ENCODE data around the gene SYT1. TPM values are rescaled to one million over a fixed set of nuclear protein-coding genes. Genes with fewer than 3 reads are reported as not detected.
"Not testable (repeated sequence)": the region's sequence is repeated elsewhere in the genome, so short reads cannot be mapped to it uniquely, and the experiment has no call there.

The SYT1 gene
- total RNA-seq, 2 donors from 2014 or later: 1.3 to 1.9 TPM

DNA sequence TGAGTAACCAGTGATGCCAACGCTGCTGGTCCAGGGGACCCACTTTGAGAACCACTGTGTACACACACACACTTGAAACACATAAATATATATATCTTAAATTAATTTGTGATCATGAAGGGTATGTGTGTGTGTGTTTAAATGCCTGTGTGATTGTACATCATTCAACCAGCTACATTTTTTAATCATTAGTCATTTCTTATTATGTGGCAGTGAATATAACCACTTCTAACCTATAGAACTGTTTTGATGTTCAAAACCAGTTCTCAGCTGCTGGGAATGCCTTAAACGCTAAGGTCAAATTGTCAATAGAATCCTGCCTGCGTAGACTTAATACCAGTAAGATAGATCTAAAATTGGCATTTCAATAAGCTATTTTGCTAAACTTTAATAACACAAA is 330.0 kb downstream of the SYT1 start:
- TF ChIP-seq, protein P1, sequence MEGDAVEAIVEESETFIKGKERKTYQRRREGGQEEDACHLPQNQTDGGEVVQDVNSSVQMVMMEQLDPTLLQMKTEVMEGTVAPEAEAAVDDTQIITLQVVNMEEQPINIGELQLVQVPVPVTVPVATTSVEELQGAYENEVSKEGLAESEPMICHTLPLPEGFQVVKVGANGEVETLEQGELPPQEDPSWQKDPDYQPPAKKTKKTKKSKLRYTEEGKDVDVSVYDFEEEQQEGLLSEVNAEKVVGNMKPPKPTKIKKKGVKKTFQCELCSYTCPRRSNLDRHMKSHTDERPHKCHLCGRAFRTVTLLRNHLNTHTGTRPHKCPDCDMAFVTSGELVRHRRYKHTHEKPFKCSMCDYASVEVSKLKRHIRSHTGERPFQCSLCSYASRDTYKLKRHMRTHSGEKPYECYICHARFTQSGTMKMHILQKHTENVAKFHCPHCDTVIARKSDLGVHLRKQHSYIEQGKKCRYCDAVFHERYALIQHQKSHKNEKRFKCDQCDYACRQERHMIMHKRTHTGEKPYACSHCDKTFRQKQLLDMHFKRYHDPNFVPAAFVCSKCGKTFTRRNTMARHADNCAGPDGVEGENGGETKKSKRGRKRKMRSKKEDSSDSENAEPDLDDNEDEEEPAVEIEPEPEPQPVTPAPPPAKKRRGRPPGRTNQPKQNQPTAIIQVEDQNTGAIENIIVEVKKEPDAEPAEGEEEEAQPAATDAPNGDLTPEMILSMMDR (IDR thresholded peaks at IDR 0.05): no peak
- ATAC-seq (ENCODE audit: insufficient number of reproducible peaks, low FRiP score, low read depth): no peak
- Histone ChIP-seq H3K36me3 (no peaks in the 10 kb centered on the region), H3K4me1 (ENCODE audit: control insufficient read depth in 1 of 2, low read depth in 2 of 2) (no peaks in the 10 kb centered on the region), H3K27ac (no peak overlapping the region), H3K4me3 (no peak overlapping the region), H3K27me3 (replicated peaks; ENCODE audit: insufficient read depth) (no peaks in the 10 kb centered on the region), H3K9me3 (no peaks in the 10 kb centered on the region)
- no peak for DNase-seq (ENCODE audit: low spot score)

DNA sequence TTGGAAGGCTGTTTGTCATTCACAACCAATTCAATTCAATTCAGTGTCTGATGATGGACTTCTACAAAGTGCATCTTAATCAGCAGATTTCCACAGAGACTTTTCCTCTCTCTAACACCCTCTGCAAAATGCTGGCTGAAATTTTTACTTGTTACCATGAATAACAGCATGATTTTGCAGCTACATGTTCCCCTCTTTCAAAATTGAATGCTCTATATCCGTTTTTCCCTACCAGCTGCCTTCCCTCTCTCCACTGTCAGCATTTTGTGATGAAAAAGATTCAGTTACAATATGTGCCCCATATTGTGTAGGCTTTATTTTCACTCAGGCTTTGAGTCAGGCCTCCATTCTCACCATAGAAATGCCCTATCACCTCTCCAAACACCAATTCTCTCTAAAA is 334.6 kb downstream of the SYT1 start:
- ATAC-seq (ENCODE audit: insufficient number of reproducible peaks, low FRiP score, low read depth) (no peak), DNase-seq (ENCODE audit: low spot score) (no peak)
- TF ChIP-seq, protein P1 (IDR thresholded peaks at IDR 0.05): no peak

DNA sequence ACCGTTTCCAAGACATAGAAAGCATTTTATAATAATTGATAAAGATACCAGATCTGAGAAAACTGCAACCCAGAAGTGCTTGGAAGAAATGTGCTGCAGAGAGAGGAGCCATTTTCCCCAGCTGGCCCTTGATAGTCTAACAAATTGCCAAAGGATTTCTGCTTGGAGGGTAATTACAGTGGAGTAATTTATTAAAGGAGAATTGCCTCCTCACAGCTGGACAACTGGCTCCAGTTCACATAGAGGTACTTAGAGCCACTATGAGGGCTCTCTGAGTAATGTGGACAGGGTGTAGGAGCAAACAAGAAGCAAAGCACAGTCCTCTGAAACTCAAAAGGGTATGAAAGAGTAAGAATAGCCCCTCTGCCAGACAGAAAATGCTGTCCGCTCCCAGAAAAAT is 335.6 kb downstream of the SYT1 start:
- DNase-seq (ENCODE audit: low spot score) (no peak), ATAC-seq (ENCODE audit: insufficient number of reproducible peaks, low FRiP score, low read depth) (no peak)
- H3K27ac ChIP-seq: no peak overlapping the region
- H3K9me3 ChIP-seq: no peaks in the 10 kb centered on the region
- H3K4me1 ChIP-seq (ENCODE audit: control insufficient read depth in 1 of 2, low read depth in 2 of 2): no peaks in the 10 kb centered on the region
- H3K27me3 ChIP-seq (replicated peaks; ENCODE audit: insufficient read depth): no peaks in the 10 kb centered on the region
- H3K36me3 ChIP-seq: no peaks in the 10 kb centered on the region
- TF ChIP-seq, protein P1 (IDR thresholded peaks at IDR 0.05): no peak
- H3K4me3 ChIP-seq: no peak overlapping the region

More for the DNA sequence above, 334.6 kb downstream of the SYT1 start:
- no peak overlapping the region for H3K4me3 ChIP-seq
- H3K9me3 ChIP-seq: no peaks in the 10 kb centered on the region
- H3K4me1 ChIP-seq (ENCODE audit: control insufficient read depth in 1 of 2, low read depth in 2 of 2): no peaks in the 10 kb centered on the region
- no peak overlapping the region for H3K27ac ChIP-seq
- no peaks in the 10 kb centered on the region for H3K27me3 ChIP-seq (replicated peaks; ENCODE audit: insufficient read depth)
- no peaks in the 10 kb centered on the region for H3K36me3 ChIP-seq

DNA sequence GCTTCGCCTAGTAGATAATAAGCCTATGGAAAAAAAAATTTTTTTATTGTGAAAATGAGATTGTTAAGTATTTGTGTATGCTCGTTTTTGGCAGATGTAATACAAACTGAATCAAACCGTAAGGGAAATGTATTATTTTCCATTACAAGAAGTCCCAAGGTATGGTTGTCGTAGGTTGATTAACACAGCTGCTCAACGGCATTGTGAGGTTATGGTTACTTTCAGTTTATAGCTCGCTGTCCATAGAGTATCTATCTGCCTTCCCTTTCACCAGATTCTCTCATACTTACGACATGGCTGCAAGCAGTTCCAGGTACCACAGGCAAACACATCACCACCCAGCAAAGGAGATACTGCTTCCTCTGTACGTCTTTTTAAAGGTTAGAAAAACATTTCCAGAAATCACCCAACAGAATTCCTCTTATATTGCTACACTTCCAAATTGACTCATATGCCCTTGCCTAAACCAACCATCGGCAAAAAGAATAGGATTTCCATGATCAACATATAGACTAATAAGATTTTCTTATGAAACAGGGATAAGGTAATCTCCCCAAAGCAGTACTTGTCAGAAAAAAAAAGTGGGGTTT is 338.6 kb downstream of the SYT1 start:
- no peaks in the 10 kb centered on the region for H3K27me3 ChIP-seq (replicated peaks; ENCODE audit: insufficient read depth)
- ATAC-seq (ENCODE audit: insufficient number of reproducible peaks, low FRiP score, low read depth) (no peak), DNase-seq (ENCODE audit: low spot score) (no peak)
- H3K4me1 ChIP-seq (ENCODE audit: control insufficient read depth in 1 of 2, low read depth in 2 of 2): no peaks in the 10 kb centered on the region
- H3K9me3 ChIP-seq: no peaks in the 10 kb centered on the region
- TF ChIP-seq, protein P1 (IDR thresholded peaks at IDR 0.05): no peak
- H3K27ac ChIP-seq: no peak overlapping the region
- no peaks in the 10 kb centered on the region for H3K36me3 ChIP-seq
- no peak overlapping the region for H3K4me3 ChIP-seq

DNA sequence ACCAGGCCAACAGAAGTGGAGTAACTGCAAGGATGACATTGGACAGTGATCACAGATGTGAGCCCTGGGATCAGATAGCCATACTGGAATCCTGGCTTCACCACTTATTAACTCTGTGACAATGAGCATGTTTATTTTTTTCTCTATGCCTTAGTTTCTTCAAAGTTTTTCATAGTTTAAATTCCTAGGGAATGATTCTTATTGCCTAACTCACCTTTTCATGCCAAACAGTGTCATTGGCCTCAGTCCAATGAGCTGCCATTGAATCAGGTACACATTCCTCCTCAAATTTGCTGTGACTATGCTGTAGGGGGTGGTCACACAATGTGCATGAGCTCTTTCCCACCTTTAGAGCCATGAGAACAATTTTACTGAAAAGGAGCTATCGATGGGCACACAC is 342.3 kb downstream of the SYT1 start:
- no peaks in the 10 kb centered on the region for H3K27me3 ChIP-seq (replicated peaks; ENCODE audit: insufficient read depth)
- no peak overlapping the region for H3K4me3 ChIP-seq
- no peaks in the 10 kb centered on the region for H3K36me3 ChIP-seq
- H3K4me1 ChIP-seq (ENCODE audit: control insufficient read depth in 1 of 2, low read depth in 2 of 2): no peaks in the 10 kb centered on the region
- DNase-seq (ENCODE audit: low spot score) (no peak), ATAC-seq (ENCODE audit: insufficient number of reproducible peaks, low FRiP score, low read depth) (no peak)
- no peaks in the 10 kb centered on the region for H3K9me3 ChIP-seq
- TF ChIP-seq, protein P1 (IDR thresholded peaks at IDR 0.05): no peak
- H3K27ac ChIP-seq: no peak overlapping the region

DNA sequence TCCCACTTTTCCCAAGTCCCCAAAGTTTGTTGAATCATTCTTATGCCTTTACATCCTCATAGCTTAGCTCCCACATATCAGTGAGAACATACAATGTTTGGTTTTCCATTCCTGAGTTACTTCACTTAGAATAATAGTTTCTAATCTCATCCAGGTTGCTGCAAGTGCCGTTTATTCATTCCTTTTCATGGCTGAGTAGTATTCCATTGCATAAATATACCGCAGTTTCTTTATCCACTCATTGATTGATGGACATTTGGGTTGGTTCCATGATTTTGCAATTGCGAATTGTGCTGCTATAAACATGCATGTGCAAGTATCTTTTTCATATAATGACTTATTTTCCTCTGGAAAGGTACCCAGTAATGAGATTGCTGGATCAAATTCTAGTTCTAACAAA is 345.8 kb downstream of the SYT1 start:
- DNase-seq (ENCODE audit: low spot score); H3K27me3 ChIP-seq (replicated peaks; ENCODE audit: insufficient read depth); ATAC-seq (ENCODE audit: insufficient number of reproducible peaks, low FRiP score, low read depth); H3K4me3 ChIP-seq; H3K36me3 ChIP-seq; H3K9me3 ChIP-seq; H3K27ac ChIP-seq; H3K4me1 ChIP-seq (ENCODE audit: control insufficient read depth in 1 of 2, low read depth in 2 of 2): not testable (repeated sequence)

Data from thoracic aorta (tissue), 2 donors.